Measurements from ENCODE around the gene PUDP.

The PUDP gene

DNA sequence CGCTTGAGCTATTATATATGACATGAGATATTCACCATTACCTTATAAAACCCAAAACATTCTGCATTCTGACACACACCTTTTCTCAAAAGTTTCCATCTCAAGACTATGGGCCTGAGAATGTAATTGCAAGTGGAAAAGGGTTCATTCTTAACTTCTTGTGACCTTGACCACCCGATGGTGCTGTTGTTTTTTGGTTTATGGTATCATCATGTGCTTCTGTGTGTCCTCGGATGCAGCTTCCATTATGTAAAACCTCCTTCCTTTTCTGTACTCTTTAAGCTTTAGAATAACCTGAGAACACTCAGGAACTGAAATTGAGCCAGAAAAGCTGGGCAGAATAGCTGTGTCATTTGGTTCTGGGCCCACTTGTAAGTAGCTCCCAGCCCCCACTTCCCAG, 16.2 kb upstream of the PUDP start:
- Mint-ChIP-seq H3K4me3 (no peak overlapping the region), H3K27ac (no peak overlapping the region), H3K36me3 (ENCODE audit: low read depth) (peaks cover 1% of the 10 kb centered on the region), H3K9me3 (peaks cover 3% of the 10 kb centered on the region), H3K4me1 (no peaks in the 10 kb centered on the region), H3K27me3 (ENCODE audit: low read depth) (peaks cover 3% of the 10 kb centered on the region)
- TF ChIP-seq, protein P1, sequence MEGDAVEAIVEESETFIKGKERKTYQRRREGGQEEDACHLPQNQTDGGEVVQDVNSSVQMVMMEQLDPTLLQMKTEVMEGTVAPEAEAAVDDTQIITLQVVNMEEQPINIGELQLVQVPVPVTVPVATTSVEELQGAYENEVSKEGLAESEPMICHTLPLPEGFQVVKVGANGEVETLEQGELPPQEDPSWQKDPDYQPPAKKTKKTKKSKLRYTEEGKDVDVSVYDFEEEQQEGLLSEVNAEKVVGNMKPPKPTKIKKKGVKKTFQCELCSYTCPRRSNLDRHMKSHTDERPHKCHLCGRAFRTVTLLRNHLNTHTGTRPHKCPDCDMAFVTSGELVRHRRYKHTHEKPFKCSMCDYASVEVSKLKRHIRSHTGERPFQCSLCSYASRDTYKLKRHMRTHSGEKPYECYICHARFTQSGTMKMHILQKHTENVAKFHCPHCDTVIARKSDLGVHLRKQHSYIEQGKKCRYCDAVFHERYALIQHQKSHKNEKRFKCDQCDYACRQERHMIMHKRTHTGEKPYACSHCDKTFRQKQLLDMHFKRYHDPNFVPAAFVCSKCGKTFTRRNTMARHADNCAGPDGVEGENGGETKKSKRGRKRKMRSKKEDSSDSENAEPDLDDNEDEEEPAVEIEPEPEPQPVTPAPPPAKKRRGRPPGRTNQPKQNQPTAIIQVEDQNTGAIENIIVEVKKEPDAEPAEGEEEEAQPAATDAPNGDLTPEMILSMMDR (IDR thresholded peaks at IDR 0.05; ENCODE audit: unreplicated experiment in 3 of 3) = no peak

DNA sequence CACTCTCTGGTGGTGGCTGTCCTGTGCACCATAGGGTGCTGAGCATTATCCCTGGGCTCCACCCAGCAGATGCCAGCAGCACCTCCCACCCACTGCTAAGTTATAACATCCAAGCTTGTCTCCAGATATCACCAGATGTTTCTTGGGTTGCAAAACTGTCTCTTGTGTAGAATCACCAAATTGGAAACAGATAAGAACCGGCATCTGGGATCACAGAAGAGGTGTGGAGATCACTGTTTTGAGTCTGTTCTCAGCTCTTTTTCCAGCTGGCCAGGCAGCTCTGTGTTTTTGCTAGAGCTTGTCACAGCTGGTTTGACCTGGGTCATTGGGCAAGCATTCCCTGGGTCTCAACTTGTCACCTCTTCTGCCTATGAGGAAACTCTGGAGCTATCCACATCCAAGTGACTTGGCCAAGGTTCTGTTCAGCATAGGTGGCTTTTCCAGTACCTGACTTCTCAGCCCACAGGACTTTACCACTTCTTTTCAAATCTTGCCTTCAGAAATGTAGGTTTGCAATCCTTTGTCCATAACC, 15.3 kb upstream of the PUDP start:
- Mint-ChIP-seq H3K36me3 (ENCODE audit: low read depth) (no peaks in the 10 kb centered on the region), H3K27me3 (ENCODE audit: low read depth) (peaks cover 4% of the 10 kb centered on the region), H3K4me3 (no peak overlapping the region), H3K27ac (no peak overlapping the region), H3K9me3 (no peaks in the 10 kb centered on the region), H3K4me1 (no peaks in the 10 kb centered on the region)
- TF ChIP-seq, protein P1 (IDR thresholded peaks at IDR 0.05; ENCODE audit: unreplicated experiment in 3 of 3) = no peak

DNA sequence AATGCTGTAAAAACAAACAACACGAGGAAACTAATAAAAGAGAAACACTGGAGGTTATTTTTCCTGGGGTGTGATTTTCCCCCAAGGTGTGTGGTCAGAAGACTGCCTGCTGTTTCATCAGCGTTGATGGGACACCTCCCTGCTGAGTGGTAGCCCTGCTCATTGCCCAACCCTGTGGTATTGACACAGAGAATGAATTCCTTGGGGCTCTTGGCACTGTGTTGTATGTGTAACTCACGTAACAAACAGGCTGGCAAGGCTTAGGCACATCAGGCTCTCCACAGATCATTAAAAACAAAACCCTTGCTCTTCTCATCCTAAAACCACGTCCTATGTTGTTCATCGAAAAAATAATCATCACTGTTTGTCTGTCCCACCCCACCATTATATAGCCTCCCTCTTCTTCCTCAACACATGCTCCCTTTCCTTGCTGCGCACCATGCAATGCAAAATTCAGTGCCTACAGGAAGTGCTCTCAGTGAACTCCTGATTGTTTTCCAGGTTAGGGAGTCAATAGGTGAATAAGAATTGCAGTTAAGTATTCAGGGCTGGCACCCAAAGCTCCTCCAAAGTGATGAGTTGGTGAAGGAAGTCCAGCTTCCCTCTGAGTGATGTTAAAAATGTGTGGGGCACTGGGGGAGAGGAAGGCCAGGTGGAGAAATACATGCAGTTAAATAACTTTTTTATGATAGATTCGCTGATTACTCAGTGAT, 11.4 kb upstream of the PUDP start:
- H3K27me3 Mint-ChIP-seq (ENCODE audit: low read depth) = peaks cover 4% of the 10 kb centered on the region
- H3K27ac Mint-ChIP-seq = no peak overlapping the region
- H3K9me3 Mint-ChIP-seq = no peaks in the 10 kb centered on the region
- H3K36me3 Mint-ChIP-seq (ENCODE audit: low read depth) = no peaks in the 10 kb centered on the region
- TF ChIP-seq, protein P1 (IDR thresholded peaks at IDR 0.05; ENCODE audit: unreplicated experiment in 3 of 3) = no peak
- no peak overlapping the region for H3K4me3 Mint-ChIP-seq
- H3K4me1 Mint-ChIP-seq = no peaks in the 10 kb centered on the region

DNA sequence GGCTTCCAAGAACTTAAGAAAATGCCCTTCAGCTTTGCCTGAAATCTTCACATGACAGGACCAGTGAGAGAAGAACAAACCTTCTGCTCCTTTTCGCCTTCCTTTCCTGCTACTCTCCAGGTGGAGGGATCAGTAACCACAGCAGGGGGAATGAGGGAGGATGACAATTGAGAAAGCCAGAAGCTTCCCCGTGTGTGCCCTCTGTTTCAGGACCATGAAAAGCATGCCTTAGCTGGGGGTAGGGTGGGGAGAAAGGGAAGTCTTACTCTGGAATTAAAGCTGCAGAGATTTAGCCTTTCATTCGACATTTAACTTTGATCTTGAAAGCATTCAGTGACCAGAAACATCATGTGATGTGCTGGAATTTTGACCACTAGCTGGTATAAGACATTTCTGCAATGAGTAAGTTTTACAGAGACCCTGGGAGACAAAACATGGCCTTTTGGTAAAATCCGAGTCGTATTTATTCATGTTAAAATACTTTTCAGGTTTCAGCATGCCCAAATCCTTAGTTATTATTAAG, 10.6 kb upstream of the PUDP start:
- no peak overlapping the region for H3K4me3 Mint-ChIP-seq
- no peaks in the 10 kb centered on the region for H3K36me3 Mint-ChIP-seq (ENCODE audit: low read depth)
- TF ChIP-seq, protein P1 (IDR thresholded peaks at IDR 0.05; ENCODE audit: unreplicated experiment in 3 of 3) = no peak
- H3K9me3 Mint-ChIP-seq = no peaks in the 10 kb centered on the region
- H3K27ac Mint-ChIP-seq = no peak overlapping the region
- H3K27me3 Mint-ChIP-seq (ENCODE audit: low read depth) = peaks cover 4% of the 10 kb centered on the region
- no peaks in the 10 kb centered on the region for H3K4me1 Mint-ChIP-seq

DNA sequence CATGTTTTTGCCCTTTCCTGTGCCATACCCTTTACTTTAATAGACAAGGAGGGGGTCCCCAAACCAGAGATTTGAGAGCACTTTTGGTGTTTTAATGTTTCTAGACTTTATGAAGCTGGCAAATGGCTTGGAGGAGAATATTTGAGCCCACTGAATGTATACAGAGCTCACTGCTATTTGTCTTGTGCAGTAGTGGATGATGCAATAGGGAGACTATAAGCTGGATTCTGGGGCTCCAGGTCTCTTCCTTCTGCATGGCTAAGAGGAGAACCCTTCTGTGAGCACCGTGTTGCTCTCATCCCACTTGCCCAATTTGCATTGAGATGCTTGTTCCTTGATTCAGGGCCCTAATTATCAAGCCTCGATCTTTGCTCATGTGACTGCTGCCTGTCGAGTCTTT, 8.9 kb upstream of the PUDP start:
- Mint-ChIP-seq H3K27ac (no peak overlapping the region), H3K4me1 (no peaks in the 10 kb centered on the region), H3K36me3 (ENCODE audit: low read depth) (no peaks in the 10 kb centered on the region), H3K9me3 (no peaks in the 10 kb centered on the region), H3K4me3 (no peak overlapping the region), H3K27me3 (ENCODE audit: low read depth) (peaks cover 9% of the 10 kb centered on the region)
- TF ChIP-seq, protein P1 (IDR thresholded peaks at IDR 0.05; ENCODE audit: unreplicated experiment in 3 of 3) = no peak

DNA sequence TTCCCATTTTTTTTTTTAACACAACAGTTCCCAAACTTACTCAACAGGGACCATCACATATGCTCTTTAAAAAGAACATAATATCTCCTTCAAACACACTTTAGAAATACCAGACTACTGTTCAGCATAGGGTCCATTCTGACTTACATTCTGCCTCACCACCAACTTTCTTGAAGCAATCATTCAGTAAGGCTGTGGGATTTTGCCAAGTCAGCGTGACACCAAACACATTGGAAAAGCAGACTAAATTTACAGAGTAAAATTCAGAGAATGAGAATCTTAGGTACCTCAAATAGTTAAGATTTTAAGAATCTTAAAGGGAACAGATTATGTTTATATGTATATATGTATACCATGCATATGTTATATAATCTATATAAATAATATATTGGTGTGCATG, 7.2 kb upstream of the PUDP start:
- no peaks in the 10 kb centered on the region for H3K36me3 Mint-ChIP-seq (ENCODE audit: low read depth)
- H3K27ac Mint-ChIP-seq = no peak overlapping the region
- H3K4me1 Mint-ChIP-seq = no peaks in the 10 kb centered on the region
- H3K4me3 Mint-ChIP-seq = no peak overlapping the region
- H3K27me3 Mint-ChIP-seq (ENCODE audit: low read depth) = peaks cover 9% of the 10 kb centered on the region
- TF ChIP-seq, protein P1 (IDR thresholded peaks at IDR 0.05; ENCODE audit: unreplicated experiment in 3 of 3) = no peak
- H3K9me3 Mint-ChIP-seq = no peaks in the 10 kb centered on the region

Measured in nephron (organoid).